Measurements from ENCODE around the gene PCNX2. TPM values are rescaled to one million over a fixed set of nuclear protein-coding genes. Genes with fewer than 3 reads are reported as not detected.
A peak's percentile ranks its signal among the peaks of the same experiment; 100 is the strongest.

PCNX2 gene
- total and polyA plus RNA-seq, 4 donors: 2.0 to 15.1 (median 6.4) TPM

- Histone ChIP-seq H3K27ac (ENCODE audit: low read depth in 1 of 2, low read length in 1 of 2) (no peak overlapping the region), H3K36me3 (ENCODE audit: control insufficient read depth in 4 of 4, insufficient read depth in 4 of 4, low read length in 4 of 4) (no peaks in the 10 kb centered on the region), H3K4me1 (ENCODE audit: control insufficient read depth in 5 of 5, insufficient read depth in 5 of 5, low read length in 5 of 5) (peaks cover 0 to 16% (median 0%) of the 10 kb centered on the region in 5 donors), H3K27me3 (ENCODE audit: control insufficient read depth in 3 of 3, insufficient read depth in 3 of 3, low read length in 2 of 3) (peaks cover 0 to 25% (median 14%) of the 10 kb centered on the region in 3 donors), H3K9me3 (ENCODE audit: control insufficient read depth in 4 of 4, insufficient read depth in 3 of 4, low read length in 3 of 4) (no peaks in the 10 kb centered on the region), H3K9ac (ENCODE audit: insufficient read depth in 1 of 2, low read length in 2 of 2) (no peak overlapping the region), H3K4me3 (peak overlapping the region; percentile 6)
- 4 to 5% methylated on average over 37 to 49 of the region's 49 CpGs for WGBS, 2 donors
- ATAC-seq (ENCODE audit: insufficient read depth, low FRiP score): peak; percentile 94
- peak; percentile 68 to 90 (median 87) for DNase-seq
- no peak for TF ChIP-seq CTCF (IDR thresholded peaks at IDR 0.05; ENCODE audit: control extremely low read depth, extremely low read depth)
These were observed 31.5 kb upstream of the PCNX2 start for GRCh38 chr1:233326811-233327650.

GRCh38 chr1:233326319-233326718, 30.8 kb upstream of the PCNX2 start:
- H3K4me3 ChIP-seq: no peak overlapping the region
- no peak for ATAC-seq (ENCODE audit: insufficient read depth, low FRiP score)
- peaks cover 0 to 25% (median 14%) of the 10 kb centered on the region in 3 donors for H3K27me3 ChIP-seq (ENCODE audit: control insufficient read depth in 3 of 3, insufficient read depth in 3 of 3, low read length in 2 of 3)
- H3K27ac ChIP-seq (ENCODE audit: low read depth in 1 of 2, low read length in 1 of 2): no peak overlapping the region
- peaks cover 0 to 14% (median 0%) of the 10 kb centered on the region in 5 donors for H3K4me1 ChIP-seq (ENCODE audit: control insufficient read depth in 5 of 5, insufficient read depth in 5 of 5, low read length in 5 of 5)
- no peaks in the 10 kb centered on the region for H3K9me3 ChIP-seq (ENCODE audit: control insufficient read depth in 4 of 4, insufficient read depth in 3 of 4, low read length in 3 of 4)
- no peak for DNase-seq
- no peak overlapping the region for H3K9ac ChIP-seq (ENCODE audit: insufficient read depth in 1 of 2, low read length in 2 of 2)
- TF ChIP-seq CTCF (IDR thresholded peaks at IDR 0.05; ENCODE audit: control extremely low read depth, extremely low read depth): no peak
- no peaks in the 10 kb centered on the region for H3K36me3 ChIP-seq (ENCODE audit: control insufficient read depth in 4 of 4, insufficient read depth in 4 of 4, low read length in 4 of 4)

- Histone ChIP-seq H3K27me3 (ENCODE audit: control insufficient read depth in 3 of 3, insufficient read depth in 3 of 3, low read length in 2 of 3) (peaks cover 0 to 13% (median 2%) of the 10 kb centered on the region in 3 donors), H3K4me3 (no peak overlapping the region), H3K4me1 (ENCODE audit: control insufficient read depth in 5 of 5, insufficient read depth in 5 of 5, low read length in 5 of 5) (peaks cover 0 to 10% (median 0%) of the 10 kb centered on the region in 5 donors), H3K27ac (ENCODE audit: low read depth in 1 of 2, low read length in 1 of 2) (no peak overlapping the region), H3K36me3 (ENCODE audit: control insufficient read depth in 4 of 4, insufficient read depth in 4 of 4, low read length in 4 of 4) (no peaks in the 10 kb centered on the region), H3K9me3 (ENCODE audit: control insufficient read depth in 4 of 4, insufficient read depth in 3 of 4, low read length in 3 of 4) (no peaks in the 10 kb centered on the region), H3K9ac (ENCODE audit: insufficient read depth in 1 of 2, low read length in 2 of 2) (no peak overlapping the region)
- DNase-seq: peak in 1 of 3 donors; percentile 49
- WGBS, 2 donors: 78 to 100% methylated on average over 1 of the region's 1 CpG
- no peak for TF ChIP-seq CTCF (IDR thresholded peaks at IDR 0.05; ENCODE audit: control extremely low read depth, extremely low read depth)
- ATAC-seq (ENCODE audit: insufficient read depth, low FRiP score): no peak
These were observed 28.2 kb upstream of the PCNX2 start for GRCh38 chr1:233323718-233324117.
